HG02870 (cell line): ENCODE data around the gene STK38L.

ENCODE experiments used
- ATAC-seq: cut with Tn5 transposase; IDR thresholded peaks from one replicate; pipeline ENCODE4 v1.9.1; 2021; ENCODE audit warnings: mild to moderate bottlenecking, moderate library complexity; ENCODE audit not compliant: unreplicated experiment

The STK38L gene

DNA sequence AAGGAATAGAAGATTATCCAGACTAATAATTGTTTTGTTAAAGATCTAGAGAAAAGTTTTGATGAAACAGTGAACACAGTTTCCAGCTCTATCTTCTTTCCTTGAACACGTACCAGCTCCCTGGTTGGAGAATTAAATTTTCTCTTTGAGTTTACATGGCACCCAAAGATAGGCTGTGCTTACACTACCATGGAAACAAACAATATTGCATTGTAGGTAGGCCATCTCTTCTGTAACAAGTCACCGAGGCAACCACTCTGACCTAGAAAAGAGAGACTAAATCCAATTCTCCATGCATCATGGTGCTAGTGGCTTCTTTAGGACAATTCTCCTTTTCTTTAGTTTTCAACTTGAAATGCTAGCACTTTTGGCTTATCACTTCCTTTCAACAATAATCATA is 98.5 kb downstream of the STK38L start:
- no peak for ATAC-seq

DNA sequence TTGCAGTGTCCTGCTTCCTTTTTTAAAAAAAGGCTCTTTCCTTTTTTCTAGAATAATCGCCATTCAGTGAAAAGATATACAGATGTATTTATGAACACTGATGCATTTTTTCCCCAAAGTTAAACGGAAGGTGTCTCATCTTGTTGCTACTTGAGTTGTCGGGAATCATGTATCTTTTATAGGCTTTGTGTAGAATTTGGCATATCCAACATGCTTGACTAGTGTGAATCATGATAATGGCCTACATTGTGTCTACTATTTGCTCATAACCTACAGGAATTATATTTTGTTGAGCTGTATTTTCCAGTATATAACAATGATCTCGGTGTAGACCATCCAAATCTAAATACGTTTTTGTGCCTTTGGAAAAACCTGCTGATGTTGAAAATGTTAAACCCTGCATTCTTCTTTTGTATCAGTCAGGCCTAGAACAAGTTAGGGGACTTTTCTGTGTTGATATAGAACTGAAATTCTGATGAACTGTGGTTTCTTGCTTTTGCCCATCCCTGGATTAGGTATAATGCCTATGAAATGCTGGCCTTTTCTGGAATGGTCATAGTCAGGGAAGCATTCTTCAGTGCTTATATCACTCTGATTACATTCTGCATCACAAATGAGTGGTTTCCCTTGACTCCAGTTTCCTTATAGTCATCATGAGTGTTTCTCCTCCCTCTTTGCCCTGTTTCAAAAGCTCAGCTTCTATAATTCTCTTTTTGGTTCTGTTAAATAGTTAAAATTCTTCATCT is 99.3 kb downstream of the STK38L start:
- ATAC-seq, result no peak

DNA sequence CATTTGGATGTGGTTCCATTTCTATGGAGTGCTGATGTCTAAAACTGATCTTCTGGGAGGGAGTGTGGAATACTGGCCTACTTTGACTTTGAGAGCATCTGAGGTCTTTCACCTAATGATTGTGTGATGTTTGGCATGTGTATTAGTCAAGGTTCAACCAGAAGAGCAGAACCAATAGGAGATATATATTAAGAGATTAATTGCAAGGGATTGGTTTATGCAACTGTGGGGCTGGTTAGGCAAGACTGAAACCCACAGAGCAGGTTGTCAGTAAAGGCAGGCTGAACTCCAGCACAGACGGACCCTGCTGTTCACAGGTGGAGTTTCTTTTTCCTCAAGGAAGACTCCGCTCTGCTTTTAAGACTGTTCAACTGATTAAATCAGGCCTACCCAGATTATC is 100.2 kb downstream of the STK38L start:
- no peak for ATAC-seq

DNA sequence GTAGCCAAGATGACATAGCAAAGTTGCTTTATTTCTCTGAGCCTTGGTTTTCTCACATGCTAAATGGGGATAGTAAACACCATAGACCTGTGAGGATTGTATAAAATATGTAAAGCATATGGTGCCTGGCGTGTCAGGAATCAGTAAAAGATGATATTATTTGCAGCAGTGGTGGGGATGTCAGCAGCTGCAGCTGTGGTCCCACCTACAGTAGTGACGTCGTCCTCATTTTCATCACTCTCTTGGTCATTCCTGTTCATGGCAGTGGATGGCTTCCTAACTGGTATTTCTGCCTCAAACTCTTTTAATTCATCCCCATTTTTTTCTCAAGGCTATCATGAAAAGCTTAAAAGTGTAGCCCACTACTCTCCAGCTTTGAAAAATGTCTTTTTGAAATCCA is 100.7 kb downstream of the STK38L start:
- ATAC-seq, result no peak

DNA sequence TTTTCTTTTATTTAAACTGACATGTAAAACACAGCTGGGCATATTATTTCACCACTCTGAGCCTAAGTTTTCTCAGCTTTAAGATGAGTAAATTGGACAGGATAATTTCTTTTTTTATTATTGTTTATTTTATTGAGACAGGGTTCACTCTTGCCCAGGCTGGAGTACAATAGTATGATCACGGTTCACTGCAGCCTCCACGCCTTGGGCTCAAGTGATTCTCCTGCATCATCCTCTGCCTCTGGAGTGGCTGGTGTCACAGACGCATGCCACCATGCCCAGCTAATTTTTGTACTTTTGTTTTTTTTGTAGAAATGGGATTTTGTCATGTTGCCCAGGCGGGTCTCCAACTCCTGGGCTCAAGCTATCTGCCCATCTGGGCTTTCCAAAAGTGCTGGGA is 101.3 kb downstream of the STK38L start:
- ATAC-seq, result no peak

DNA sequence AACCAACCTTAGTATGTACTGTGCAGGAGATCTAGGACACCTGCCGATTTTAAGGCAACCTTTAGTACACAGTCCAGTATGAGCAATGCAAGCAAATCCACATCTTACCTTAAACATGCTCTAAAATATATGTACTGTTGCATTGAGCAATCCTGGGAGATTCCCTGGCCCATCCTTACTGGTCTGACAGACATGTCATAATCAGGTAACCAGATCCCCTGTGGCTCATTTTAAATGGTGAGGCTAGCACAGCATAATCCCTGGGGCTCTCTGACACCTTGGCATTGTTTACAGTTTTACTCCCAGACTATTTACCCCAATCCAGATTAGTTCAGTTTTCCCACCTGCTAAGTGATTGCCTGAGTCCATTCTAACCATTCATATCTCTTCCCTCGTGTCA is 103.7 kb downstream of the STK38L start:
- no peak for ATAC-seq

DNA sequence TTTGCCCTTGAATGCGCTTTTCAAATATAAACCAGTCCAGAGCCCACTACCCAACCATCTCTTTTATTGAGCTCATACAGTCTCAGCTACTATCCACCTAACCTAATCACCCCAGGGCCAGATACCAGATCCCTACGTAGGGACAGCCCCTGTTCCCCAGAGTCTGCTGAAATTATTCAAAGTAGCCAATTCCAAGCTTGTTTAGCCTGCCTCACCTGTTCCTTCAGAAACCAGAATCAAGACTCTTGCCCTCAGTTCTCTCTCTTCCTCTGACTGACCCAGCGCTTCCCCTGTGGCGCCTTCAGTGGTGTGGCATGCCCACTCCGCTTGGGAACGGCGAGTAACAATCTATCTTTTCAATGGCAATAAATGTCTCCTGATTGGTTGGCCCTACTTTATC is 107.4 kb downstream of the STK38L start:
- ATAC-seq, result no peak

DNA sequence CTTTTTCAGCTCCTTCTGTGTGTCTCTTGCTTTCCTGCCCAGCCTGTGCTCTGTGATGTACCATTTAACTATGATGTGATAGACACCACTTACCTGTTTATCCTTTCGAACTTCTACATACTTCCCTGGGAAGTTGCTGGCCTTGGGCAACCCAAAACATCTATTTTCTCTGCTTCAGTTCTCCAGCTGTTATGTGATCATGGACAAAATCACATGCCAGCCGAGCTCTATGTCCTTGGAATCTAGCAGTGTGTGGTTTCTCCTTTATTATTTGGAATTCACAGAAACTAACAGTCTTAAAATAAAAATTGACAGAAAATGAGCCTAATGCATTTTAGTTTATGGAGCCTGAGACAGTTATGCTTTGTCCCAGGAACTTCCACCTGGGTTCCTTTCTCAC is 111.4 kb downstream of the STK38L start:
- no peak for ATAC-seq

DNA sequence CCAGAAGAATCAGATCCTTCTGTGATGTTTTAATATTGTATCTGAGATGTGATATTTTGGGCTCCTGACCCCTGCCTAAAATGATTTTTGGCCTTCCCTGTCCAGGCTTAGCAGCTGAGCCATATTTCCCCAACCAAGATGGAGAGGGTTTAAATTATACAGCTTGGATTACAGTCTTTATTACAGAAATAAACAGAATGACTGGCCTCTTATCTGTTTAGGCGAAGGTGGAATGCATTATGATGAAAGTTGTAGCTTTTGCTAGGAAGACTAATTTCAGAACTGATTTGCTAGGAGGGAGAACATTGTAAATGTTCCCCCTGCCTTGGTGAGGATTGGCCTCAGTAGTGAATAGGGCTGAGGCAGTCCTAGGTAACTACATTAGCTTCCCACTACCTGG is 111.9 kb downstream of the STK38L start:
- no peak for ATAC-seq

DNA sequence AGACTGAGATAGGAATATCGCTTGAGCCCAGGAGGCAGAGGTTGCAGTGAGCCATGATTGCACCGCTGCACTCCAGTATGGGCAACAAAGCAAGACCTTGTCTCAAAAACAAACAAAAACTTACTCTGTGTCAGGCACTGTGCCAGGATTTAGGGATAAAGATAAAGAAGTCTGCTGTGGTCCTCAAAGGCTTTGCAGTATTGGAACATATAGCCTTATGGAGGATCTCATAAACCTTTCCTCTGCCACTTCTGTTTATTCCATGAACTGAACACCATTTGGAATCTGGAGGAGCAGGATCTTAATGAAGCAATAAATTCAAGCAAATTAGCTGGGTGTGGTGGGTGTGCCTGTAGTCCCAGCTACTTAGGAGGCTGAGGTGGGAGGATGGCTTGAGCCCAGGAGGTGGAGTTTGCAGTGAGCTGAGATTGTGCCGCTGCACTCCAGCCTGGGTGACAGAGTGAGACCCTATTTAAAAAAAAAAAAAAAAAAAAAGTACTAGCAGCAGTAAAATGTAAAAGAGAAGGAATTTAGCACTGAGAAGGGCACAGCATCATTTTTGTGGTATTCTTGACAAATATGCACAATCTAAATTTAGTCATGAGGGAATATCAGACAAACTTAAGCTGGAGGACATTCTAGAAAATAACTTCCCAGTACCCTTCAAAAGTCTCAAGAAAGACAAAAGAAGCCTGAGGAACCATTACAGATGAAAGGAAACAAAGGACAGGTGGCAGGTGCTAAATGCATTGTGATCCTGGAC is 115.7 kb downstream of the STK38L start:
- ATAC-seq, result no peak

DNA sequence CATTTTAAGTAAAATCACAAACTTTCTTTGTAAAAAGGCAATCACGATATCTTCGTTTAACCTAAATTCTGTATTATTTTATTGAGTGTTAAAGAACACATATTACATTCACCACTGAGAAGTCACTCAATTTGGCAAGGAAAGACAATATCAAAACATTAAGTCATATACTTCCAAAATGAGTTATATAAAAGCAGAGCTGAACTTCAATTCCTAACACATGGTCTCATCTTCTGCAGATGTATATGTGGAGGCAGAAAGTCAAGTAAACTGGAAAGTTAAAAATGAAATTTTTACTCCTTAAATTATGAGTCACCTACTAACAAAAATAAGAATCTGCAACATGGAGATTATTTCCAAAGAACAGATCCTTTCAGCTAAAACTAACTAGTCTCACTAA is 117.3 kb downstream of the STK38L start:
- ATAC-seq, result no peak

DNA sequence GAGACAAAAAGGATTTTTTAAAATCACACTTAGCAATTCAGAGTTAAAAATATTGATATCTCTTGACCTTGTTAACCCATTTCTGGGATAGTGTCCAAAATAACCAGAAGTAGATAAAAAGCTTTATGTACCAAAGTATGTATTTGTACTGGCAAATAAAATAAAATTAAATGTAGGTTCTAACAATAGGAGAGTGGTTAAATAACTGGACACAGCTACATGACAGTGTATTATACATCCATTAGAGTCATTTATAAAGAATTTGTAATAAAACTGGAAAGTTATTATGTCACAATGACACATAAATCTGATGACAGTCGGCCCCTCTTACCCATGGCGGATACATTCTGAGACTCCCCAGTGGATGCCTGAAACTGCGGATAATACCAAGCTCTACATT is 122.5 kb downstream of the STK38L start:
- ATAC-seq, result no peak

DNA sequence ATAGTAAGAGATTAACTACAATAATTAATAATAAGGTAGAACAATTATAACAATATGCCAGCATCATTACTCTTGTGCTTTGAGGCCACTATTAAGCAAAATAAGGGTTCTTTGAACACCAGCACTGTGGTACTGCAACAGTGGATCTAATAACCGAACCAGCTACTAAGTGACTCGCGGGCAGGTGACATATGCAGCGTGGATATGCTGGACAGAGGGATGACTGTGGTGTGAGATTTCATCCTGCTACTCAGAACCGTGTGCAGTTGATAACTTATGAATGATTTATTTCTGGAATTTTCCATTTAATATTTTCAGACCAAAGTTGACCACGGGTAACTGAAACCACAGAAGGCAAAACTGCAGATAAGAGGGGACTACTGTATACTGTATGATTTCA is 123.0 kb downstream of the STK38L start:
- no peak for ATAC-seq
